SW480 (cell line): ENCODE data around the gene COMMD8.

ENCODE experiments used
- DNase-seq: peaks from one replicate; pipeline ENCODE4 v3.0.0-alpha.2; 2016; ENCODE audit warnings: low spot score

Gene COMMD8

GRCh38 chr4:47471591-47471990 is 8.1 kb upstream of the COMMD8 start:
- no peak for DNase-seq

GRCh38 chr4:47471064-47471463 is 7.6 kb upstream of the COMMD8 start:
- DNase-seq = no peak

GRCh38 chr4:47469951-47470350 is 6.4 kb upstream of the COMMD8 start:
- DNase-seq = no peak

- DNase-seq = no peak
Measured at GRCh38 chr4:47468706-47469365, 5.3 kb upstream of the COMMD8 start.

GRCh38 chr4:47466056-47466785 is 2.7 kb upstream of the COMMD8 start:
- DNase-seq = no peak

- no peak for DNase-seq
Measured at GRCh38 chr4:47465004-47465403, 1.5 kb upstream of the COMMD8 start.

GRCh38 chr4:47462799-47463234 is 685 bp downstream of the COMMD8 start:
- DNase-seq = peak; percentile 5

GRCh38 chr4:47451657-47452056 is 11.8 kb downstream of the COMMD8 start:
- no peak for DNase-seq

- no peak for DNase-seq
Measured at GRCh38 chr4:47444031-47444430, 19.5 kb downstream of the COMMD8 start.

- DNase-seq = no peak
Measured at GRCh38 chr4:47442980-47443379, 20.5 kb downstream of the COMMD8 start.

GRCh38 chr4:47434931-47435330 is 28.6 kb downstream of the COMMD8 start:
- no peak for DNase-seq

GRCh38 chr4:47432749-47433148 is 30.8 kb downstream of the COMMD8 start:
- DNase-seq = no peak

GRCh38 chr4:47427935-47428334 is 35.6 kb downstream of the COMMD8 start:
- no peak for DNase-seq

- no peak for DNase-seq
Measured at GRCh38 chr4:47425628-47426027, 37.9 kb downstream of the COMMD8 start.

- no peak for DNase-seq
Measured at GRCh38 chr4:47419296-47419695, 44.2 kb downstream of the COMMD8 start.

- DNase-seq = no peak
Measured at GRCh38 chr4:47418147-47418546, 45.4 kb downstream of the COMMD8 start.

- DNase-seq = no peak
Measured at GRCh38 chr4:47415719-47416118, 47.8 kb downstream of the COMMD8 start.

- no peak for DNase-seq
Measured at GRCh38 chr4:47413521-47413920, 50.0 kb downstream of the COMMD8 start.

- DNase-seq = no peak
Measured at GRCh38 chr4:47410271-47410670, 53.2 kb downstream of the COMMD8 start.

GRCh38 chr4:47406408-47406807 is 57.1 kb downstream of the COMMD8 start:
- DNase-seq = no peak
